ENCODE results near the gene NXPH3. TPM values are rescaled to one million over a fixed set of nuclear protein-coding genes. Genes with fewer than 3 reads are reported as not detected.
A peak's percentile ranks its signal among the peaks of the same experiment; 100 is the strongest.

Gene NXPH3
- total RNA-seq, 2 donors from 2014 or later: 0.70 to 3.6 TPM

DNA sequence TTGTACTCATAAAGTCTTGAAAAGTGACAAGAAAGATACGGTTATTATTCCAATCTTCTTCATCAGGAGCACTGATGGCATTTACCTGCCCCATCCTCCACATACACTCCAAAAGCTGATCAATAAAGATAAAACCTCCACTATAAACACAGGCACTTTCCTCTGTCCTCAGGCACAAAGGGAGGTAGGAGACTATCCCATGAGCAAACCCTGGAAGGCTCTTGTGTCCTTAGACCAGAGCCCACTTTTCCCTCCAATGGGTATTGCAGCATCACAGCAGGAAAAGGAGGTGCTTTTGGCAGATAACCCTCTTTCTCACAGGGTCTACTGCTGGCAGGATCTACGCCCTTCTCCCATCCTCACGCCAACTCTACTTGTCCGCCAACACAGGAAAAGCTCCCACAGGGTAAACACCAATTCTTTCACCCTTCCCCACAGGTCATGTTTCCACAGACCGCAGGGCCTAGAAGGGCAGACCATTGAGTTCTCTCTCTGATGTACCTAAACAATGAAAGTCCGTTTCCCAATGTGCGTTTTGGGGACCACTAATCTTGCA lies 28.7 kb downstream of the NXPH3 start:
- ATAC-seq: no peak
- no peak for DNase-seq
- intact Hi-C loops (cut with DNase I, micrococcal nuclease): no loop called here

DNA sequence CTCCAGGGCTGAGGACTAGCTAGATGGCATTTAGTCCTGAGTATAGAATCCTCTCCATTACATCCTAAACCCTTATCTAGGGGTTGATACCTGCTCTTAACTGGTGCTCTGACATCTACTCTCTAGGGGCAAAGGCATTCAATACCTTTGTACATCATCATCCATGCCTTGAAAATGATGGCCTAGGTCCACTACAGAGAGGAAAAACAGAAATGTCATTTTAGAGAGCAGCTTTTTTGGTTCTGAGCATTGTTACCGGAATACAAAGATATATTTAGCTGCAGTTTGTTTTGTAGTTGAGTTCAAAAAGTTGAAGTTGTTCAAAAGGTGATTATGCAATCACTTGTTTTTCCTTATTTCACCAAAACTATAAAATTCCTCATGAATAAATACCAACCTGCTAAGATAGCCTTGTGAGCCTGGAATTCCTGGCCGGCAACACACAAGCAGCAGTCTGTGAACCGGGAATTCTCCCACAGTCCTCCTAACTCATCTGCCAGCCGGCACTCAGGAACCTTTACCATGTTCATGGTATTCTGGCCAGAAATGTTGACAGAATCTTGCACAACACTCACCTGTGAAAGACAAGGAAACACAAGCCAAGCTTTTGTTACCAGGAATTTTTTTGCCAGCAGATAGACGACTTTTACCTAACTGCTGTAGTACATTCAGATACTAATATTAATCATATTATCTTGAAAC lies 35.4 kb downstream of the NXPH3 start:
- ATAC-seq (no peak), DNase-seq (no peak)
- intact Hi-C loops (cut with DNase I, micrococcal nuclease): no loop called here

DNA sequence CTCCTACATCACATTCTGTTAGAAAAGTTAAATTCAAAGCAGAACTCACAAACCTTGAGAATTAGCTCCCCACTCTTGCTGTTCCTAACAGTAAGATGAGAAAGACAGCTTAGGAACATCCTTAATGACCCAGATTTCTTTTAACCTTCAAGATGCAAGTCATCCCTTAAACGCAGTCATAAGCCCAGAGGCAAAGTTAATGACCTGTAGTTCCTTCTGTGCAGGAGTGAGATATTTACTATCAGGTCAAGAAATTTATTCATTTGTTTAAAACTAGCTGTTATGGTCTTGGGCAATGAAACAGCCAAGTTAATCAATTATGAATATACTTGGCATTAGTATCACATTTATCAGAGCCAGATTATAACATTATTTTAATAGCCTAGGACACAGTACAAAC lies 37.1 kb downstream of the NXPH3 start:
- DNase-seq: no peak
- intact Hi-C loops (cut with DNase I, micrococcal nuclease): no loop called here
- ATAC-seq: no peak

GRCh38 chr17:49613182-49613800 lies 37.6 kb downstream of the NXPH3 start:
- no peak for DNase-seq
- intact Hi-C loops (cut with DNase I, micrococcal nuclease): no loop called here
- ATAC-seq: no peak

- no peak for ATAC-seq
Measured at GRCh38 chr17:49616086-49616485, 40.4 kb downstream of the NXPH3 start.

GRCh38 chr17:49616601-49617131 lies 41.0 kb downstream of the NXPH3 start:
- no peak for ATAC-seq
- intact Hi-C loops (cut with DNase I, micrococcal nuclease): no loop called here
- peak; percentile 23 to 42 for DNase-seq

More at GRCh38 chr17:49616086-49616485, 40.4 kb downstream of the NXPH3 start:
- no peak for DNase-seq
- intact Hi-C loops (cut with DNase I, micrococcal nuclease): no loop called here

- DNase-seq (no peak), ATAC-seq (no peak)
- intact Hi-C loops (cut with DNase I, micrococcal nuclease): no loop called here
Measured at GRCh38 chr17:49618028-49618611, 42.4 kb downstream of the NXPH3 start.

GRCh38 chr17:49621420-49621819 lies 45.7 kb downstream of the NXPH3 start:
- no peak for ATAC-seq
- no peak for DNase-seq

DNA sequence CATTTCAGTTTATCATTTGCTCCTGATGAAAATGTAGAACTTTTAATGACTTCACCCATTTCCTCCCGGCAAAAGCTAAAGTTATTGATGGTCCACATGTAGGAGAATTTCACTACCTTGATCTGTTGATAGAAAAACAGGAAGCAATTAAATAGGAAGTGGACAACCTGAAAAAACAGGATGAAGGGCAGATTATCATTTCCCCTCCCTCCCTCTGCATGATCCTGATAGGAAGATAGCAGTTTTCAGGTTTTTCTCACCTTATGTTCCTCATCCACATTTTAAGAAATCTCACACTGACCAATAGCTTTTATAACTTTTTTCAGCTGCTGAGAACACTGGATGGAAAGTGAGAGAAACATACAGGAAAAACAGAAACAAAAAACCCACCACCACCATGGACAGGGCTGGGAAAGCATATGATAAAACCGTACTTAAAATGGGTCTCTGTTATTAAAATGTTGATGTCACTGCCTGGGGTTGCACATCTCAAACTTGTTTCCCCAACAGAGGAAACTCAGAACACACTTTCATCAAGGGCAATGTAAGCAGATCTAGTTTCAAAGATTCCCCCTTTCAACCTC lies 46.4 kb downstream of the NXPH3 start:
- intact Hi-C loops (cut with DNase I, micrococcal nuclease): no loop called here

More at GRCh38 chr17:49621420-49621819, 45.7 kb downstream of the NXPH3 start:
- intact Hi-C loops (cut with DNase I, micrococcal nuclease): no loop called here

DNA sequence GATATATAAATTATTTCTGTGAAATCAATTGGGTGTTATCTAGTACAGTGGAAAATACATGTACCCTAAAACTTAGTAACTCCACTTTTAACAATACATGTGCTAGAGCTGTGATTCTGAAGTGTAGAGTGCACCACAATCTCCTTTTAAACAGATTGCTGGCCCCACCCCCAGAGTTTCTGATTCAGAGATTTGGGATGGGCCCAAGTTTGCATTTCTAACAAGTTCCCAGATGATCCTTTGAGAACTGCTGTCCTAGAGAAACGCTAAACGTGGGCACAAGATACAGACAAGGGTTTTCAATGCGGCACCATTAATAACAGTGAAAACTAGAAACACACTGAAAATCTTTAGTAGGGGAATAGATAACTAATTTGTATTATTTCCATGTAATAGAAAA lies 49.2 kb downstream of the NXPH3 start:
- intact Hi-C loops (cut with DNase I, micrococcal nuclease): no loop called here
- DNase-seq: no peak
- ATAC-seq: no peak

More for the DNA sequence above, 46.4 kb downstream of the NXPH3 start:
- DNase-seq: no peak
- ATAC-seq: no peak

DNA sequence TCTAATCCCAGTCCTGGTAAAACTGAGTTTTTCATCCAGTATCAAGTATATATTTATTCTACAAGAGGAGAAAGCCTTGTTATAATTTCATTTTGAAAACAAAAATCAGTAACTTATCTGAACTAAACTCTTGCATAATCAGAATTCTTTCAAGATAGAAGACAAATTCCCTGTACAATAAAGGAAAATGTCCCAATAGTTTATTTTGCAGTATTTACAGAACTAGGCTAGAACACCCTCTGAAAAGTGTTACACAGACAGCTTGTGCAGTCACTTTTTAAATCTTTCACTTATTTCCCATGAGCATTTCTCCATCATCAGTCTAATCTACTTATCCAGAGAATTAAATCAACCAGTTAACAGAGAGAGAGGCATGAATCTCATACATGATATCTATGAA lies 53.8 kb downstream of the NXPH3 start:
- intact Hi-C loops (cut with DNase I, micrococcal nuclease): no loop called here
- no peak for ATAC-seq

GRCh38 chr17:49630113-49630900 lies 54.6 kb downstream of the NXPH3 start:
- ATAC-seq (no peak), DNase-seq (no peak)
- intact Hi-C loops (cut with DNase I, micrococcal nuclease): no loop called here

More for the DNA sequence above, 53.8 kb downstream of the NXPH3 start:
- no peak for DNase-seq

GRCh38 chr17:49631496-49631895 lies 55.8 kb downstream of the NXPH3 start:
- ATAC-seq (no peak), DNase-seq (no peak)
- intact Hi-C loops (cut with DNase I, micrococcal nuclease): no loop called here

Other genes with a start within 250 kb of the NXPH3 start
- gene ZNF652, start 213.6 kb upstream of the NXPH3 start, total RNA-seq: 10 to 100 TPM; 52.4 to 53.2 TPM
- 100 to 1,000 TPM; 213 to 244 TPM for gene PHB1, start 161.0 kb upstream of the NXPH3 start, total RNA-seq
- gene NGFR, start 80.6 kb upstream of the NXPH3 start, total RNA-seq: 1 to 10 TPM; 1.1 to 2.8 TPM
- gene SPOP, start 102.2 kb downstream of the NXPH3 start, total RNA-seq: 10 to 100 TPM; 53.4 to 73.3 TPM
- gene SLC35B1, start 132.1 kb downstream of the NXPH3 start, total RNA-seq: 10 to 100 TPM; 43.1 to 55.0 TPM
- gene FAM117A, start 188.3 kb downstream of the NXPH3 start, total RNA-seq: 1 to 10 TPM; 7.6 to 10.0 TPM
- 10 to 100 TPM; 41.9 to 42.3 TPM for gene KAT7, start 212.8 kb downstream of the NXPH3 start, total RNA-seq